Activated CD4-positive, CD25-positive, alpha-beta regulatory T cell (primary cell): ENCODE data around the gene WWOX.

Experiments used
- DNase-seq, 4 experiments: peaks; one replicate each; lab custom pipeline; 2025; lab: John Stamatoyannopoulos, UW

Gene WWOX

DNA sequence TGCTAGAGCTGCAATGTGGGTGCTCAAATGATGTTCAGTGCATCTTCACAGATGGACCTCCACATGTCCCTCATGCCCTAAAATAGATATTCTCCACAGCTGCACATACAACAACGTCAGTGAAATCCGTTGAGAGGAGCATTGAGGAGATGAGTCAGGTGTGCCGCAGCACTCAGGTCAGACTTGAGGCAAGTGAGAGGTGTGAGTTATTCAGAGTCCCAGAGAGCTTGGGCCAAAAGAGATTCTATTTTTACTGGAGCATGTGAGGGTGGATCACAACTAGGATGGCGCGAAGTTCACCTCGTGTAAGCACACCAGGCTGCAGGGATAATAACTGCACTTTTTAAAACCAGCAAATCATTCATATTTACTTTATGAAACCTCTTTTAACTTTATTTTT is 855.8 kb downstream of the WWOX start:
- DNase-seq, result no peak

DNA sequence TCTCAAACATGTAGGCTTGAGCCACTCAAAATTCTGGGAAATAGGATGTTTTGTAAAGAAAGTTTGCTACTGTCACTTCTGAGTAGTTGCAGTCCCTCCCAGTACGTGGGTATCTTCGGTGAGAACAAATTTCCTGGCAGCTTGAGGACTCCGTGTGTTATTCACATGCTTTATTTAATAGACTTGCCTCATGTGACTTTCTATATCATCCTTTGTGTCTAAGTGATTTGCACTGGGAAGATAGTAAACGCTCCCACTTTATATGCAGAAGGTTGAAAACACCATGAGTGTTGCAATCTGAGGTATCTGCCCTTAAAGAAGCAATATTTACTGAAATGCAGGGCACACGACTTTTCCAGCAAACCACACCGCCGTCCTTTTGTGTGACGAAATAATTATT is 857.4 kb downstream of the WWOX start:
- DNase-seq, result no peak

- no peak for DNase-seq
These were observed 858.1 kb downstream of the WWOX start for GRCh38 chr16:78957317-78958100.

DNA sequence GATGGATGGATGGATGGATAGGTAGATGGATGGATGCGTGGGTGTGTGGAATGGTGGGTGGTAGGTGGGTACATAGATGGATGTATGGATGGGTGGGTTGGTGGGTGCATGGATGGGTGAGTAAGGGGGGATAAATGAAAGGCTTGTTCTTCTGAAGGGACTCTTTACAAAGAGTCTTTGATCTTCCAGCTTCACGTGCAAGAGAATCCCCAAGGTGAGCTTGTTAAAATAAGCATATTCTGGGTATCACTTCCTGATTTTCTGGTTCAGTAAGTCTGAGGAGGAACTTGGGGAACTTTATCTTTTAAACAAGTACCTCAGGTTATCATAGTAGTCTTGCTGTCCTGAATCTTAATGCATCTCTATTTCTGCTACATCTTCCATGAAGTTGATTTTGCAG is 862.0 kb downstream of the WWOX start:
- no peak for DNase-seq

DNA sequence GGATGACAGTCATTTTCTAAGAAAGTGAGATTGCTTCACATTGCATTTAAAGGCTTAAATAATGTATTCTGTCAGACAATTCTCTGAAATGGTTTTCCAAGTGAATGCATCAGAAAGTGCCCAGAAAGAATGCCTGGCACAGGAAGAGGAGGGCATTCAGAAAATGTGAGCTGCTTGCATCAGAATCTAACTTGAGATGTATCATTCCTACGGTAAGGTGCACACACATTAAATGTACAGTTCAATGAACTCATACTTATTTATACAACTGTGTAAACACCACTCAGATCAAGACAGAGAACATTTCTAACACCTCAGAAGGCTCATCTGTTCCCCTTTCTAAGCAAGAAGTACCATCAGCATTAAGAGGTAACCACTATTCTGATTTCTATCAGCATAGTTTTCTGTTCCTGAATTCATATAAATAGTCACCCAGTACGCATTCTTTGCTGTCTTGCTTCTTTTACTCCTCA is 863.0 kb downstream of the WWOX start:
- DNase-seq, result no peak

- no peak for DNase-seq
These were observed 868.5 kb downstream of the WWOX start for GRCh38 chr16:78967948-78968347.

DNA sequence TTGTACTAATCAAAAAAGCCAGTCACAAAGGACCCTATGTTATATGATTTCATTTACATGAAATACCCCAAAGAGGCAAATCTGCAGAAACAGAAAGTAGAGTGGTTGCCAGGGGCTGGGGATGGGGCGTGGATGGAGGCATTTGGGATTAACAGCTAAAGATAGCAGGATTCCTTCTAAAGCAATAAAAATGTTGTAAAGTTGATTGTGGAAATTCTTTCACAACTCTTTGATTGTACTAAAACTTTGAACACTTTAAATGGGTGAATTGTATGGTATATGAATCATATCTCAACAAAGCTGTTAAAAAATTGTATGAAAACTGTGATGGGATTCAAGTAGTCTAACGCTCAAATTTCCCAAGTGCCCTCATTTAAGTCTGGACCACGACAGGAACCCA is 870.3 kb downstream of the WWOX start:
- no peak for DNase-seq

DNA sequence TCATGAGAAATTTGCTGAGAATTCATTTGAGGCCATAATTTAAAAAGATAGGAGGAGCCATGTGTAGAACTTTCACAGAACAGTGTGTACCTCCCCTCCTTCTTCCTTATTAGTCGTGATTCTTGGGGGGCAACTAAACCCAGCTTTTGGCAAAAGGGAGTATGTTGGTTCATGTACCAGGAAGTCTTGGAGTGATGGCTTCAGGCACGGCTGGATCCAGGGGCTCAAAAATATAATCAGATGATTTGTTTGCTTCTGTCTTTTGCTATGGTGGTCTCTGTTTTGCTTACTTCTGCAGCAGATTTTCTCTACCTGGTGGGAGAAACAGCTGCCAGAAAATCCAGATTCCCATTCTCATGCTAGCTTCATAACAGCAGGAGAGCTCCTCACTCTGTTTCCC is 871.2 kb downstream of the WWOX start:
- no peak for DNase-seq

- DNase-seq, result no peak
These were observed 872.6 kb downstream of the WWOX start for GRCh38 chr16:78972006-78972405.

- DNase-seq, result no peak
These were observed 873.5 kb downstream of the WWOX start for GRCh38 chr16:78972986-78973385.

DNA sequence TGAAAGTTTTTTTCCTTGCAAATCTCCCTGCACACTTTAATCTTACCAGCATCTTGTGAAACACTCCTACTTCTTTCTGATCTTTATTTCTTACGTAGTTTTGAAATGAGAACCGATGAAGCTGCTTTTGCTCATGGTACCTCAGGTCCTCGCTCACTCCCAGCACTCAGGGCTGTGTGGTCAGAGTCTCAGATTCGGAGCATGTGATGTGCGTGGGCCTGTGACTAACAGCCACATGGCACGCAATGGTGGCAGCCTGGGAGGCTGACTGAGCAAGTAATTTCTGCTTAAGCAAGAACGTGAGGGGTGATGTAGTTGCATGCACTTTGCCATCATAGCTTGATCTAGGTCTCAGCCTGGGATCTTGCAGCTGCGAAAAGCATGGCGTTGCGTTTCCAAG is 876.8 kb downstream of the WWOX start:
- DNase-seq, result no peak

GRCh38 chr16:78980825-78981224 is 881.4 kb downstream of the WWOX start:
- DNase-seq, result no peak

GRCh38 chr16:78982096-78982744 is 882.8 kb downstream of the WWOX start:
- DNase-seq, result no peak

- no peak for DNase-seq
These were observed 884.9 kb downstream of the WWOX start for GRCh38 chr16:78984324-78984723.

- DNase-seq, result no peak
These were observed 885.5 kb downstream of the WWOX start for GRCh38 chr16:78984887-78985464.

- DNase-seq, result no peak
These were observed 886.5 kb downstream of the WWOX start for GRCh38 chr16:78985716-78986605.

DNA sequence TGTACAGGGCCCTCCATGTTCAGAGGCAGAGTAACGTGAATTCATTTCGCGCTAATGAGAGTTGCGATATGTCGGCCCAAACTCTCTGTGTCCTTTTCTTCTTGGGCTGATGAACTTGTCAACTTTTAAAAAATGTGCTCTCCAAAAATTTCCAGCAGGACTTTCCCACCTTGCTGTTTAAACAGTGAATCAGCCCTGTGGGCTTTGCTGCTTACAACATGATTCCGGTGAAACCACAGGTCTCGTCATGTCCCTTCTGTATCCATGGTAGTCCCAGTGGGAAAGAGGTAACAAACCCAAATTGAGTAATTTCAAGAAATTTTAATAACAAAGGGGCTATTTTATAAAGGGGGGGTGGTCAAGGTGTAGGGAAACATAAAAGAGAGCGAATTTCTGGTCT is 888.2 kb downstream of the WWOX start:
- DNase-seq, result no peak

DNA sequence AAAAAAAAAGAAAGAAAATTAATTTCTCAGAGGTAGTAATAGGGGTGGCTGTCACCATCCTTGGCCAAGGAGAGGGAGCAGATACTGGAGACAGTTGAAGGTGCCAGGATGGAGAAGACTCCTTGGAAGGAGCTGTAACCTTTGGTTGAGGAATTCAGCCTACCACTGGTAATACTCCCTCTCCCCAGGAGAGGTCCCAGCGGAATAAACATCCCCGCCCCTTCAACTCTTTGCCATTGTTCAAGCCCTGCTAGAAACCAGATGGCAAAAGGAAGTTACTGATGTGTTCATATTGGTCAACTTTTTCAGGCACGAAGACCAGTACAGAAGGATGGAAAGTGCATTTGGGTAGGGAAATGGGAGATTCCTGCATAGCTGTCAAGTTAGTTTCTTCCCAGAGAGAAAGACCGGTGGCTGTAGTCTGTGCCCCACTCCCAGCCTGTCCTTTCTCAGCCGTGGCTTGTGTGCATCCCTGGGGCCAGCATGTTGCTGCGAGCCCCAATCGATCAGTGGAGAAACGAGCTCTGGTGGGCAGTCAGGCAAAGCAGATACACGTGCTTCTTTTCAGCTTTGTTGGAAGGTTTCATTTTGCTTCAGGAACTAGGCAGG is 889.0 kb downstream of the WWOX start:
- DNase-seq, result no peak

DNA sequence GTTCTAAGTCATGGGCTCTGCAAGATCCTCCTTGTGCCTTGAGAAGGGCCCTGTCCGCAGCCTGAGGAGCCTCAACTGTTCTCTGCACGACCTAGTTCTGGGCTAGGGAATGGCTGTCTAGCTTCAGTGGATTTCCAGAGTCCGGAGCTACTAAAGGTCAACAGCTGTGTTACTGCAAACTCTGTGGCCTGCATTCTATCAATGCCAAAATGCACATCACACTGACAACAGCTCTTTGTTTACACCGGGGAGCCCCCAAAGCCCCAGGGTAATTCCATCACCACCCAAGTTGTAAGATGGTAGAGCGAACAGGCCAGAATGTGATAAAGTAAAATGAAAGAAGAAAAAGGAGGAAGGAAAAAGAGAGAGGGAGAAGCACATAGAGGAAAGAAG is 890.9 kb downstream of the WWOX start:
- no peak for DNase-seq

DNA sequence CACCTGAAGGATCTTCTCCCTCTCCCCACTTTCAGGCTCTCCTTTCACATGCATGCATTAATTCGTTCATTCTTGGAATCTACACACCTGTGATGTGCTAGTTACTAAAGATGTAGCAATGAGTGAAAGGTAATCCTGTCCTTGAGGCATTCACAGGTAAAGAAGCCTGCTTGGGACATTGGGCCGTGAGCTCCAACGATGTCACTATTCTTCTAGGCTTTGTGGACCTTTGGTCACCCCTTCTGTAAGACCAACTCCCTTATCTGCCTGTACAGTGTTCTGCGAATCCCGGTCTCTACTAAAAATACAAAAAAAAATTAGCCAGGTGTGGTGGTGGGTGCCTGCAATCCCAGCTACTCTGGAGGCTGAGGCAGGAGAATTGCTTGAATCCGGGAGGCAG is 892.5 kb downstream of the WWOX start:
- no peak for DNase-seq

- DNase-seq, result no peak
These were observed 893.9 kb downstream of the WWOX start for GRCh38 chr16:78993346-78993745.
